ENCODE measurements around the gene YARS1. TPM values are rescaled to one million over a fixed set of nuclear protein-coding genes. Genes with fewer than 3 reads are reported as not detected.

The YARS1 gene
- polyA plus RNA-seq, 1 donor from 2014 or later = 49.4 TPM

GRCh38 chr1:32748926-32749325, 68.2 kb downstream of the YARS1 start:
- no peak overlapping the region for H3K27ac ChIP-seq (ENCODE audit: low read length)
- H3K27me3 ChIP-seq (ENCODE audit: insufficient read depth, low read depth, low read length) = no peaks in the 10 kb centered on the region
- H3K4me2 ChIP-seq (ENCODE audit: low read length) = no peak overlapping the region
- no peaks in the 10 kb centered on the region for H3K36me3 ChIP-seq (ENCODE audit: insufficient read depth, low read length)
- TF ChIP-seq TAF1 (IDR thresholded peaks at IDR 0.05; ENCODE audit: low read depth) (no peak), SMC3 (conservative IDR thresholded peaks at IDR 0.05; ENCODE audit: poor library complexity) (no peak), EP300 (conservative IDR thresholded peaks at IDR 0.05; ENCODE audit: poor library complexity, severe bottlenecking) (no peak), EZH2 (IDR thresholded peaks at IDR 0.05; ENCODE audit: borderline replicate concordance, insufficient read depth, low read length, poor library complexity, severe bottlenecking) (no peak), RAD21 (conservative IDR thresholded peaks at IDR 0.05) (no peak), POLR2AphosphoS5 (IDR thresholded peaks at IDR 0.05) (no peak), CTCF (IDR thresholded peaks at IDR 0.05; ENCODE audit: poor library complexity, severe bottlenecking) (no peak), MXI1 (conservative IDR thresholded peaks at IDR 0.05; ENCODE audit: poor library complexity, severe bottlenecking) (no peak), REST (IDR thresholded peaks at IDR 0.05; ENCODE audit: borderline replicate concordance) (no peak)
- H3K4me3 ChIP-seq (ENCODE audit: low read length) = no peak overlapping the region
- H3K9me3 ChIP-seq (ENCODE audit: low read length) = no peaks in the 10 kb centered on the region
- no peak overlapping the region for H2AFZ ChIP-seq (ENCODE audit: low read depth, low read length)
- H3K79me2 ChIP-seq (replicated peaks; ENCODE audit: insufficient read depth, low read length) = no peaks in the 10 kb centered on the region
- H3K9me2 ChIP-seq (ENCODE audit: insufficient read depth, low read length) = no peaks in the 10 kb centered on the region
- no peak overlapping the region for H3K9ac ChIP-seq (ENCODE audit: low read length)
- H3F3A ChIP-seq (ENCODE audit: insufficient read depth, low read length, poor library complexity, severe bottlenecking) = no peaks in the 10 kb centered on the region
- H4K20me1 ChIP-seq (ENCODE audit: insufficient read depth) = no peaks in the 10 kb centered on the region

GRCh38 chr1:32748348-32748747, 68.8 kb downstream of the YARS1 start:
- Histone ChIP-seq H4K20me1 (ENCODE audit: insufficient read depth) (no peaks in the 10 kb centered on the region), H3K9me3 (ENCODE audit: low read length) (no peaks in the 10 kb centered on the region), H3K9me2 (ENCODE audit: insufficient read depth, low read length) (no peaks in the 10 kb centered on the region), H3K27me3 (ENCODE audit: insufficient read depth, low read depth, low read length) (no peaks in the 10 kb centered on the region), H3K4me2 (ENCODE audit: low read length) (no peak overlapping the region), H3F3A (ENCODE audit: insufficient read depth, low read length, poor library complexity, severe bottlenecking) (no peaks in the 10 kb centered on the region), H3K9ac (ENCODE audit: low read length) (no peak overlapping the region), H2AFZ (ENCODE audit: low read depth, low read length) (no peak overlapping the region), H3K27ac (ENCODE audit: low read length) (no peak overlapping the region), H3K4me3 (ENCODE audit: low read length) (no peak overlapping the region), H3K79me2 (replicated peaks; ENCODE audit: insufficient read depth, low read length) (no peaks in the 10 kb centered on the region), H3K36me3 (ENCODE audit: insufficient read depth, low read length) (no peaks in the 10 kb centered on the region)
- TF ChIP-seq EP300 (conservative IDR thresholded peaks at IDR 0.05; ENCODE audit: poor library complexity, severe bottlenecking) (no peak), REST (IDR thresholded peaks at IDR 0.05; ENCODE audit: borderline replicate concordance) (no peak), TAF1 (IDR thresholded peaks at IDR 0.05; ENCODE audit: low read depth) (no peak), MXI1 (conservative IDR thresholded peaks at IDR 0.05; ENCODE audit: poor library complexity, severe bottlenecking) (no peak), SMC3 (conservative IDR thresholded peaks at IDR 0.05; ENCODE audit: poor library complexity) (no peak), POLR2AphosphoS5 (IDR thresholded peaks at IDR 0.05) (no peak), EZH2 (IDR thresholded peaks at IDR 0.05; ENCODE audit: borderline replicate concordance, insufficient read depth, low read length, poor library complexity, severe bottlenecking) (no peak), RAD21 (conservative IDR thresholded peaks at IDR 0.05) (no peak), CTCF (IDR thresholded peaks at IDR 0.05; ENCODE audit: poor library complexity, severe bottlenecking) (no peak)

Measured in neural cell (in vitro differentiated cells).